Measurements from ENCODE around the gene DCUN1D2. TPM values are rescaled to one million over a fixed set of nuclear protein-coding genes. Genes with fewer than 3 reads are reported as not detected.

Gene DCUN1D2
- total RNA-seq, 1 experiment from 2014 or later = 11.6 TPM

DNA sequence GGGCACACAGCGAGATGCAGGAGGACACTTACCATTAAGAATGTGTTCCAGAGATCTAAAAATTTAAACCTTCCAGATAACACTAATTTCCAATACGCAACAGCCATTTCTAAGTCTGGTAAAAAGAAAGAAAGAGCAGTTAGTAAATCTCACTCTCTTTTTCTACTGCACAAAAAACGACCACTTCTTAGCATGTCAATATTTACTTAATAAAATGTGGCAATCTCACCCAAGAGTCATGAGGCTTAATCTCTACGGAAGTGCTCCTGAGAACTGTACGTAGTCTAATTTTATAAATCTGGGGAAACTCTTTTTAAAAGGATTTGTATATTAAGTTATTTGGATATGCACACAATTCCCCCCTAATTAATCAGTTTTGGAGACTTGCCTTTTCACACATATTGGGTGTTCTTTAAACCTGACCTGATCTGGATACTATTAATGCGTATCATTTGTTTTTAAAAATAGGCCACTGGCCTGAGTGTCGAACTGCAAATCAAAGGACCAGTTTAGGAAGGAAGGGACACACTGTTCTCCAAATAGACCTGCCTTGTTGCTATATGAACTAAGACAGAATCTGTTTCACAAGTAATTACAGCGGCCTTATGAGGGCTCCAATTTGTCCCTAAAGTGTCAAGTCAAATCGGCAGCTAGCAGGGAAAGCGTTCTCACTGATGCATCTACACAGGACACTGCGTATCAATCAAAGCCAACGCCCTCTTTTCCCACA is 29.3 kb downstream of the DCUN1D2 start:
- CTCF ChIA-PET = no interaction called here

GRCh38 chr13:113460599-113460998 is 29.9 kb downstream of the DCUN1D2 start:
- ATAC-seq (no peak), DNase-seq (no peak)
- Histone ChIP-seq H3K9me3 (ENCODE audit: low read length) (no peaks in the 10 kb centered on the region), H3K79me2 (ENCODE audit: low read length) (no peaks in the 10 kb centered on the region), H3K9me2 (replicated peaks; ENCODE audit: low read length) (no peaks in the 10 kb centered on the region), H3K4me2 (ENCODE audit: low read length) (no peak overlapping the region), H2AFZ (ENCODE audit: low read length) (no peak overlapping the region), H3K9ac (ENCODE audit: low read length) (no peak overlapping the region), H3K4me3 (ENCODE audit: low read length) (no peak overlapping the region), H4K20me1 (ENCODE audit: low read length) (no peaks in the 10 kb centered on the region), H3K4me1 (ENCODE audit: insufficient read depth, low read length) (no peaks in the 10 kb centered on the region), H3K27ac (ENCODE audit: low read length) (no peak overlapping the region), H3K36me3 (ENCODE audit: low read depth, low read length) (peaks cover 1% of the 10 kb centered on the region; the same call in 1 of the 2 replicates), H3K27me3 (ENCODE audit: low read length) (no peaks in the 10 kb centered on the region), H3F3A (ENCODE audit: low read length, unreplicated experiment) (no peaks in the 10 kb centered on the region)
- no TSS peak for BruUV-seq (replicated peaks)
- intact Hi-C loops (cut with micrococcal nuclease) = no loop called here
- ChIA-PET CTCF (no interaction called here), POLR2A (ENCODE audit: unreplicated experiment) (no interaction called here)
- TF ChIP-seq CTCF (conservative IDR thresholded peaks at IDR 0.05; ENCODE audit: low read depth, low read length) (no peak), EZH2 (IDR thresholded peaks at IDR 0.05; ENCODE audit: low read length, unreplicated experiment) (no peak), EZH2phosphoT487 (IDR thresholded peaks at IDR 0.05; ENCODE audit: borderline replicate concordance, low read length) (no peak)

More for the DNA sequence above, 29.3 kb downstream of the DCUN1D2 start:
- Histone ChIP-seq H3K9ac (ENCODE audit: low read length) (no peak overlapping the region), H3K4me2 (ENCODE audit: low read length) (no peak overlapping the region), H3K9me2 (replicated peaks; ENCODE audit: low read length) (no peaks in the 10 kb centered on the region), H3K4me1 (ENCODE audit: insufficient read depth, low read length) (no peaks in the 10 kb centered on the region), H3K79me2 (ENCODE audit: low read length) (no peaks in the 10 kb centered on the region), H3K9me3 (ENCODE audit: low read length) (no peaks in the 10 kb centered on the region), H4K20me1 (ENCODE audit: low read length) (no peaks in the 10 kb centered on the region), H3K36me3 (ENCODE audit: low read depth, low read length) (no peaks in the 10 kb centered on the region; the same call in 1 of the 2 replicates), H2AFZ (ENCODE audit: low read length) (no peak overlapping the region), H3K27ac (ENCODE audit: low read length) (no peak overlapping the region), H3F3A (ENCODE audit: low read length, unreplicated experiment) (no peaks in the 10 kb centered on the region), H3K4me3 (ENCODE audit: low read length) (no peak overlapping the region), H3K27me3 (ENCODE audit: low read length) (no peaks in the 10 kb centered on the region)
- POLR2A ChIA-PET (ENCODE audit: unreplicated experiment) = no interaction called here
- TF ChIP-seq CTCF (conservative IDR thresholded peaks at IDR 0.05; ENCODE audit: low read depth, low read length) (no peak), EZH2phosphoT487 (IDR thresholded peaks at IDR 0.05; ENCODE audit: borderline replicate concordance, low read length) (no peak), EZH2 (IDR thresholded peaks at IDR 0.05; ENCODE audit: low read length, unreplicated experiment) (no peak)
- no TSS peak for BruUV-seq (replicated peaks)
- intact Hi-C loops (cut with micrococcal nuclease) = no loop called here
- DNase-seq (no peak), ATAC-seq (no peak)

- Histone ChIP-seq H3K27ac (ENCODE audit: low read length) (no peak overlapping the region), H3K36me3 (ENCODE audit: low read depth, low read length) (peaks cover 3% of the 10 kb centered on the region; the same call in 1 of the 2 replicates), H3K27me3 (ENCODE audit: low read length) (no peaks in the 10 kb centered on the region), H4K20me1 (ENCODE audit: low read length) (no peaks in the 10 kb centered on the region), H3K9me2 (replicated peaks; ENCODE audit: low read length) (no peaks in the 10 kb centered on the region), H3K4me3 (ENCODE audit: low read length) (no peak overlapping the region), H2AFZ (ENCODE audit: low read length) (no peak overlapping the region), H3K9me3 (ENCODE audit: low read length) (no peaks in the 10 kb centered on the region), H3K4me2 (ENCODE audit: low read length) (no peak overlapping the region), H3K9ac (ENCODE audit: low read length) (no peak overlapping the region), H3K79me2 (ENCODE audit: low read length) (no peaks in the 10 kb centered on the region), H3F3A (ENCODE audit: low read length, unreplicated experiment) (no peaks in the 10 kb centered on the region), H3K4me1 (ENCODE audit: insufficient read depth, low read length) (no peaks in the 10 kb centered on the region)
- POLR2A ChIA-PET (ENCODE audit: unreplicated experiment) = no interaction called here
- ATAC-seq (no peak), DNase-seq (no peak)
- TF ChIP-seq EZH2 (IDR thresholded peaks at IDR 0.05; ENCODE audit: low read length, unreplicated experiment) (no peak), CTCF (conservative IDR thresholded peaks at IDR 0.05; ENCODE audit: low read depth, low read length) (no peak), EZH2phosphoT487 (IDR thresholded peaks at IDR 0.05; ENCODE audit: borderline replicate concordance, low read length) (no peak)
- intact Hi-C loops (cut with micrococcal nuclease) = no loop called here
- CTCF ChIA-PET = no interaction called here
- no TSS peak for BruUV-seq (replicated peaks)
Observed at GRCh38 chr13:113460064-113460555, 30.4 kb downstream of the DCUN1D2 start.

Measured in PC-3 (cell line).